HG03139 (cell line): ENCODE data around the gene ADAMTSL5.
"Not testable (repeated sequence)": the region's sequence is repeated elsewhere in the genome, so short reads cannot be mapped to it uniquely, and the experiment has no call there.

ENCODE experiments used
- ATAC-seq: cut with Tn5 transposase; IDR thresholded peaks from one replicate; pipeline ENCODE4 v1.9.1; 2021; ENCODE audit not compliant: unreplicated experiment

Gene ADAMTSL5

GRCh38 chr19:1531587-1531986 lies 18.8 kb upstream of the ADAMTSL5 start:
- ATAC-seq: no peak

- not testable (repeated sequence) for ATAC-seq
Measured at GRCh38 chr19:1530856-1531255, 18.0 kb upstream of the ADAMTSL5 start.

- no peak for ATAC-seq
Measured at GRCh38 chr19:1529430-1529816, 16.6 kb upstream of the ADAMTSL5 start.

GRCh38 chr19:1528596-1529429 lies 16.0 kb upstream of the ADAMTSL5 start:
- ATAC-seq: no peak

GRCh38 chr19:1527650-1528309 lies 15.0 kb upstream of the ADAMTSL5 start:
- no peak for ATAC-seq

- ATAC-seq: no peak
Measured at GRCh38 chr19:1526979-1527649, 14.3 kb upstream of the ADAMTSL5 start.

- no peak for ATAC-seq
Measured at GRCh38 chr19:1526066-1526778, 13.4 kb upstream of the ADAMTSL5 start.

- no peak for ATAC-seq
Measured at GRCh38 chr19:1525343-1525742, 12.5 kb upstream of the ADAMTSL5 start.

GRCh38 chr19:1524972-1525325 lies 12.1 kb upstream of the ADAMTSL5 start:
- no peak for ATAC-seq

- ATAC-seq: no peak
Measured at GRCh38 chr19:1524287-1524971, 11.6 kb upstream of the ADAMTSL5 start.

- no peak for ATAC-seq
Measured at GRCh38 chr19:1523412-1524286, 10.8 kb upstream of the ADAMTSL5 start, which contains the start of gene PLK5. PLK5 (plus strand) TSS chr19:1524077; CDS start chr19:1526997, 2,920 bp downstream.

GRCh38 chr19:1522838-1523237 lies 10.0 kb upstream of the ADAMTSL5 start:
- ATAC-seq: no peak

GRCh38 chr19:1522061-1522460 lies 9.2 kb upstream of the ADAMTSL5 start:
- no peak for ATAC-seq

- no peak for ATAC-seq
Measured at GRCh38 chr19:1521636-1522035, 8.8 kb upstream of the ADAMTSL5 start.

- ATAC-seq: no peak
Measured at GRCh38 chr19:1520203-1520780, 7.5 kb upstream of the ADAMTSL5 start.

- ATAC-seq: not testable (repeated sequence)
Measured at GRCh38 chr19:1519802-1520201, 7.0 kb upstream of the ADAMTSL5 start.

GRCh38 chr19:1518471-1518870 lies 5.7 kb upstream of the ADAMTSL5 start:
- no peak for ATAC-seq

- no peak for ATAC-seq
Measured at GRCh38 chr19:1516395-1516753, 3.6 kb upstream of the ADAMTSL5 start.

- ATAC-seq: no peak
Measured at GRCh38 chr19:1514986-1515721, 2.3 kb upstream of the ADAMTSL5 start.
